ENCODE results near the gene COPRS.
"Not testable (repeated sequence)": the region's sequence is repeated elsewhere in the genome, so short reads cannot be mapped to it uniquely, and the experiment has no call there.

DNA sequence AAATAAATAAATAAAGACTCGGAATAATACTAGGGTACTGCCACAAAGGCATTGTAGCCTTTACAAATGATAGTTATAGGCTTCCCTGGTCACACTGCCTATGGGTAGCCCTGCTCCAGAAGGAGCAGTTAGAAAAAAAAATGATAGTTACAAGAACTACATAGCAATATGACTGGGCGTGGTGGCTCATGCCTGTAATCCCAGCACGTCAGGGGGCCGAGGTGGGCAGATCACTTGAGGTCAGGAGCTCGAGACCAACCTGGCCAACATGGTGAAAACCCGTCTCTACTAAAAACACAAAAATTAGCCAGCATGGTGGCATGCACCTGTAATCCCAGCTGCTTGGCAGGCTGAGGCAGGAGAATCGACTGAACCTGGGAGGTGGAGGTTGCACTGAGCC, 40.2 kb downstream of the COPRS start:
- not testable (repeated sequence) for TF ChIP-seq FOXP4, ZNF232, TEAD1 (CRISPR knock-in tag; IDR thresholded peaks at IDR 0.05)
- TF ChIP-seq, protein P1, sequence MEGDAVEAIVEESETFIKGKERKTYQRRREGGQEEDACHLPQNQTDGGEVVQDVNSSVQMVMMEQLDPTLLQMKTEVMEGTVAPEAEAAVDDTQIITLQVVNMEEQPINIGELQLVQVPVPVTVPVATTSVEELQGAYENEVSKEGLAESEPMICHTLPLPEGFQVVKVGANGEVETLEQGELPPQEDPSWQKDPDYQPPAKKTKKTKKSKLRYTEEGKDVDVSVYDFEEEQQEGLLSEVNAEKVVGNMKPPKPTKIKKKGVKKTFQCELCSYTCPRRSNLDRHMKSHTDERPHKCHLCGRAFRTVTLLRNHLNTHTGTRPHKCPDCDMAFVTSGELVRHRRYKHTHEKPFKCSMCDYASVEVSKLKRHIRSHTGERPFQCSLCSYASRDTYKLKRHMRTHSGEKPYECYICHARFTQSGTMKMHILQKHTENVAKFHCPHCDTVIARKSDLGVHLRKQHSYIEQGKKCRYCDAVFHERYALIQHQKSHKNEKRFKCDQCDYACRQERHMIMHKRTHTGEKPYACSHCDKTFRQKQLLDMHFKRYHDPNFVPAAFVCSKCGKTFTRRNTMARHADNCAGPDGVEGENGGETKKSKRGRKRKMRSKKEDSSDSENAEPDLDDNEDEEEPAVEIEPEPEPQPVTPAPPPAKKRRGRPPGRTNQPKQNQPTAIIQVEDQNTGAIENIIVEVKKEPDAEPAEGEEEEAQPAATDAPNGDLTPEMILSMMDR (IDR thresholded peaks at IDR 0.05), result not testable (repeated sequence)
- TF ChIP-seq, protein P2, sequence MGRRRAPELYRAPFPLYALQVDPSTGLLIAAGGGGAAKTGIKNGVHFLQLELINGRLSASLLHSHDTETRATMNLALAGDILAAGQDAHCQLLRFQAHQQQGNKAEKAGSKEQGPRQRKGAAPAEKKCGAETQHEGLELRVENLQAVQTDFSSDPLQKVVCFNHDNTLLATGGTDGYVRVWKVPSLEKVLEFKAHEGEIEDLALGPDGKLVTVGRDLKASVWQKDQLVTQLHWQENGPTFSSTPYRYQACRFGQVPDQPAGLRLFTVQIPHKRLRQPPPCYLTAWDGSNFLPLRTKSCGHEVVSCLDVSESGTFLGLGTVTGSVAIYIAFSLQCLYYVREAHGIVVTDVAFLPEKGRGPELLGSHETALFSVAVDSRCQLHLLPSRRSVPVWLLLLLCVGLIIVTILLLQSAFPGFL (CRISPR knock-in tag; IDR thresholded peaks at IDR 0.05; ENCODE audit: borderline replicate concordance), result not testable (repeated sequence)
